ENCODE measurements around the gene GFRA1.

GFRA1 gene

GRCh38 chr10:116139886-116140285 lies 133.1 kb downstream of the GFRA1 start:
- Histone ChIP-seq H3K9me3 (ENCODE audit: control insufficient read depth, insufficient read depth, low read depth, low read length) (no peaks in the 10 kb centered on the region), H3K4me1 (ENCODE audit: control insufficient read depth, insufficient read depth, low read length) (no peaks in the 10 kb centered on the region), H3K36me3 (ENCODE audit: control insufficient read depth in 2 of 2, insufficient read depth in 1 of 2, low read length in 2 of 2) (no peaks in the 10 kb centered on the region), H3K4me3 (ENCODE audit: low read depth, low read length) (no peak overlapping the region), H3K27ac (ENCODE audit: extremely low read depth, low read depth, low read length) (no peak overlapping the region)
- TF ChIP-seq ZNF112 (tag by site-specific recombination; IDR thresholded peaks at IDR 0.05) (no peak), TRIM28 (IDR thresholded peaks at IDR 0.05; ENCODE audit: borderline replicate concordance, low read length) (no peak), ZSCAN23 (tag by site-specific recombination; IDR thresholded peaks at IDR 0.05) (no peak), ZNF513 (tag by site-specific recombination; IDR thresholded peaks at IDR 0.05) (no peak), ZNF791 (tag by site-specific recombination; IDR thresholded peaks at IDR 0.05) (no peak), OVOL3 (tag by site-specific recombination; IDR thresholded peaks at IDR 0.05) (no peak), ZNF324 (tag by site-specific recombination; IDR thresholded peaks at IDR 0.05) (no peak), KLF10 (tag by site-specific recombination; IDR thresholded peaks at IDR 0.05) (no peak), ZFP37 (tag by site-specific recombination; IDR thresholded peaks at IDR 0.05) (no peak), ZNF610 (tag by site-specific recombination; IDR thresholded peaks at IDR 0.05; ENCODE audit: borderline replicate concordance) (no peak), ZBTB10 (tag by site-specific recombination; IDR thresholded peaks at IDR 0.05) (no peak), ZNF175 (tag by site-specific recombination; IDR thresholded peaks at IDR 0.05) (no peak), ZBTB1 (tag by site-specific recombination; IDR thresholded peaks at IDR 0.05) (no peak), ZNF341 (tag by site-specific recombination; IDR thresholded peaks at IDR 0.05; ENCODE audit: low read depth) (no peak), ZNF114 (tag by site-specific recombination; IDR thresholded peaks at IDR 0.05) (no peak)
- TF ChIP-seq, protein P1, sequence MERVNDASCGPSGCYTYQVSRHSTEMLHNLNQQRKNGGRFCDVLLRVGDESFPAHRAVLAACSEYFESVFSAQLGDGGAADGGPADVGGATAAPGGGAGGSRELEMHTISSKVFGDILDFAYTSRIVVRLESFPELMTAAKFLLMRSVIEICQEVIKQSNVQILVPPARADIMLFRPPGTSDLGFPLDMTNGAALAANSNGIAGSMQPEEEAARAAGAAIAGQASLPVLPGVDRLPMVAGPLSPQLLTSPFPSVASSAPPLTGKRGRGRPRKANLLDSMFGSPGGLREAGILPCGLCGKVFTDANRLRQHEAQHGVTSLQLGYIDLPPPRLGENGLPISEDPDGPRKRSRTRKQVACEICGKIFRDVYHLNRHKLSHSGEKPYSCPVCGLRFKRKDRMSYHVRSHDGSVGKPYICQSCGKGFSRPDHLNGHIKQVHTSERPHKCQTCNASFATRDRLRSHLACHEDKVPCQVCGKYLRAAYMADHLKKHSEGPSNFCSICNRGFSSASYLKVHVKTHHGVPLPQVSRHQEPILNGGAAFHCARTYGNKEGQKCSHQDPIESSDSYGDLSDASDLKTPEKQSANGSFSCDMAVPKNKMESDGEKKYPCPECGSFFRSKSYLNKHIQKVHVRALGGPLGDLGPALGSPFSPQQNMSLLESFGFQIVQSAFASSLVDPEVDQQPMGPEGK (tag by site-specific recombination; IDR thresholded peaks at IDR 0.05) = no peak
- CTCF ChIA-PET = interaction anchor here (1.3 kb wide), 1 partner anchor 19 kb away, joined by 3 read pairs; no protein-coding TSS in a partner anchor
- POLR2A ChIA-PET = no interaction called here

GRCh38 chr10:116138897-116139296 lies 134.1 kb downstream of the GFRA1 start:
- H3K4me1 ChIP-seq (ENCODE audit: control insufficient read depth, insufficient read depth, low read length) = no peaks in the 10 kb centered on the region
- ChIA-PET POLR2A (no interaction called here), CTCF (interaction anchor here (0.5 to 1.3 kb wide), 2 partner anchors 18 to 408 kb away, joined by 3 read pairs; no protein-coding TSS in a partner anchor)
- TF ChIP-seq OVOL3 (tag by site-specific recombination; IDR thresholded peaks at IDR 0.05) (no peak), ZNF223 (tag by site-specific recombination; IDR thresholded peaks at IDR 0.05) (no peak), KLF1 (tag by site-specific recombination; IDR thresholded peaks at IDR 0.05) (no peak), ZNF776 (tag by site-specific recombination; IDR thresholded peaks at IDR 0.05; ENCODE audit: borderline replicate concordance) (no peak), BCL11B (tag by site-specific recombination; IDR thresholded peaks at IDR 0.05; ENCODE audit: low read depth) (no peak), ZNF174 (tag by site-specific recombination; IDR thresholded peaks at IDR 0.05) (no peak), ZNF350 (tag by site-specific recombination; IDR thresholded peaks at IDR 0.05) (no peak), ZNF561 (tag by site-specific recombination; IDR thresholded peaks at IDR 0.05; ENCODE audit: borderline replicate concordance) (no peak), GLI4 (tag by site-specific recombination; IDR thresholded peaks at IDR 0.05) (no peak), ZNF513 (tag by site-specific recombination; IDR thresholded peaks at IDR 0.05) (no peak), SP3 (tag by site-specific recombination; IDR thresholded peaks at IDR 0.05) (no peak)

More at GRCh38 chr10:116138897-116139296, 134.1 kb downstream of the GFRA1 start:
- Histone ChIP-seq H3K4me3 (ENCODE audit: low read depth, low read length) (no peak overlapping the region), H3K27ac (ENCODE audit: extremely low read depth, low read depth, low read length) (no peak overlapping the region), H3K9me3 (ENCODE audit: control insufficient read depth, insufficient read depth, low read depth, low read length) (no peaks in the 10 kb centered on the region), H3K36me3 (ENCODE audit: control insufficient read depth in 2 of 2, insufficient read depth in 1 of 2, low read length in 2 of 2) (no peaks in the 10 kb centered on the region)

Measured in HEK293 (cell line).